ENCODE measurements around the gene DARS1. TPM values are rescaled to one million over a fixed set of nuclear protein-coding genes. Genes with fewer than 3 reads are reported as not detected.

Gene DARS1
- total and polyA plus RNA-seq, 2 donors (not counting 1 experiment from before 2014, with no cell fraction given) = 36.7 to 88.3 TPM

DNA sequence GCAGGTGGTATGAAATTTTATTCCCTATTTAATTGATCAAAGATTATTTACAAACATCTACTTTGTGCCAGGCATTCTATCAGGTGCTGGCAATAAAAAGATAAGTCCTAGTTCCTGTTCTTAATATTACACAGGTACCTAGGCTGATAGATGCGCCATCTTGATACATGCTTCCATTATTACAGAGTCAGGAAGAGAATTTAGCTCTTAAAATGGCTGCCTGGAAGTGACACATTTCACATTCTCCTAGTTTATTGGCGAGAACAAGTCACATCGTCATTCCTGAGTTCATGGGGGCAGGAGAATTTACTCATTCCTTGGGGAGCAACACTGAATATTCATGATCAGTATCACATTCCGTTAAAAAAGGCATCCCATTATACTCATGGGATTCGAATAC, 1.1 kb upstream of the DARS1 start:
- Mint-ChIP-seq H3K27ac (peak overlapping the region; percentile 98), H3K4me3 (peak overlapping the region; percentile 97), H3K27me3 (no peaks in the 10 kb centered on the region), H3K9me3 (ENCODE audit: insufficient read depth) (no peaks in the 10 kb centered on the region), H3K4me1 (peaks cover 38% of the 10 kb centered on the region)
- Histone ChIP-seq H3K9me3 (ENCODE audit: control extremely low read depth in 1 of 3, control insufficient read depth in 2 of 3, insufficient read depth in 1 of 3, low read length in 2 of 3) (no peaks in the 10 kb centered on the region), H3K4me1 (ENCODE audit: control insufficient read depth in 2 of 2, insufficient read depth in 2 of 2, low read length in 2 of 2) (peaks cover 16 to 18% of the 10 kb centered on the region in 2 donors), H2AFZ (ENCODE audit: insufficient read depth, low read depth, low read length, poor library complexity, severe bottlenecking) (peak overlapping the region; percentile 81), H3K27ac (ENCODE audit: low read length in 2 of 2) (peak overlapping the region in 1 of 2 donors; percentile 94), H3K36me3 (replicated peaks in 1 of 2; ENCODE audit: control extremely low read depth in 1 of 2, control insufficient read depth in 1 of 2, extremely low read depth in 1 of 2, insufficient read depth in 2 of 2, low read length in 1 of 2) (no peaks in the 10 kb centered on the region), H3K27me3 (replicated peaks in 1 of 4; ENCODE audit: control extremely low read depth in 1 of 4, control insufficient read depth in 3 of 4, insufficient read depth in 4 of 4, low read length in 3 of 4) (no peaks in the 10 kb centered on the region), H4K20me1 (ENCODE audit: control insufficient read depth, insufficient read depth, low read length, poor library complexity, severe bottlenecking) (no peaks in the 10 kb centered on the region), H3K79me2 (ENCODE audit: control insufficient read depth, insufficient read depth, low read length) (peaks cover 31% of the 10 kb centered on the region), H3K9ac (ENCODE audit: low read length) (no peak overlapping the region), H3K4me2 (replicated peaks; ENCODE audit: low read depth, low read length, poor library complexity, severe bottlenecking) (peak overlapping the region; percentile 86), H3K4me3 (ENCODE audit: control extremely low read depth in 1 of 5, extremely low read depth in 1 of 5, insufficient read depth in 1 of 5, low read depth in 2 of 5, low read length in 4 of 5) (no peak overlapping the region)
- CTCF ChIA-PET = interaction anchor here (1.1 to 4.3 kb wide), 3 partner anchors 11 to 398 kb away, joined by 3 to 32 read pairs (median 15); no protein-coding TSS in a partner anchor
- POLR2A ChIA-PET = interaction anchor here (0.7 to 2.2 kb wide), 2 partner anchors 11 to 127 kb away, joined by 3 to 5 read pairs; no protein-coding TSS in a partner anchor
- WGBS (ENCODE audit: insufficient coverage) = 100% methylated on average over 1 of the region's 5 CpGs
- intact Hi-C loops (cut with micrococcal nuclease) = no loop called here
- DNase-seq (no peak), ATAC-seq (ENCODE audit: low read depth) (no peak)
- TF ChIP-seq EZH2 (IDR thresholded peaks at IDR 0.05; ENCODE audit: borderline replicate concordance, insufficient read depth, low read depth, low read length, poor library complexity, severe bottlenecking) (no peak), CTCF (IDR thresholded peaks at IDR 0.05) (no peak)

- ChIA-PET POLR2A (interaction anchor here (0.7 to 2.2 kb wide), 9 partner anchors 11 to 396 kb away, joined by 3 to 10 read pairs (median 4); no protein-coding TSS in a partner anchor), CTCF (interaction anchor here (1.1 to 4.3 kb wide), 3 partner anchors 12 to 398 kb away, joined by 3 to 32 read pairs (median 15); no protein-coding TSS in a partner anchor)
- TF ChIP-seq EZH2 (IDR thresholded peaks at IDR 0.05; ENCODE audit: borderline replicate concordance, insufficient read depth, low read depth, low read length, poor library complexity, severe bottlenecking) (no peak), CTCF (IDR thresholded peaks at IDR 0.05) (no peak)
- H3K9ac ChIP-seq (ENCODE audit: low read length) = peak overlapping the region; percentile 96
- Mint-ChIP-seq H3K4me3 (peak overlapping the region; percentile 97), H3K27me3 (no peaks in the 10 kb centered on the region), H3K9me3 (ENCODE audit: insufficient read depth) (no peaks in the 10 kb centered on the region), H3K27ac (peak overlapping the region; percentile 98), H3K4me1 (peaks cover 43% of the 10 kb centered on the region)
- H3K4me1 ChIP-seq (ENCODE audit: control insufficient read depth in 2 of 2, insufficient read depth in 2 of 2, low read length in 2 of 2) = peaks cover 22 to 24% of the 10 kb centered on the region in 2 donors
- no peaks in the 10 kb centered on the region for H3K9me3 ChIP-seq (ENCODE audit: control extremely low read depth in 1 of 3, control insufficient read depth in 2 of 3, insufficient read depth in 1 of 3, low read length in 2 of 3)
- H2AFZ ChIP-seq (ENCODE audit: insufficient read depth, low read depth, low read length, poor library complexity, severe bottlenecking) = peak overlapping the region; percentile 81
- H3K79me2 ChIP-seq (ENCODE audit: control insufficient read depth, insufficient read depth, low read length) = peaks cover 31% of the 10 kb centered on the region
- no peaks in the 10 kb centered on the region for H4K20me1 ChIP-seq (ENCODE audit: control insufficient read depth, insufficient read depth, low read length, poor library complexity, severe bottlenecking)
- H3K4me3 ChIP-seq (ENCODE audit: control extremely low read depth in 1 of 5, extremely low read depth in 1 of 5, insufficient read depth in 1 of 5, low read depth in 2 of 5, low read length in 4 of 5) = peak overlapping the region; percentile 75 to 99 (median 93)
- intact Hi-C loops (cut with micrococcal nuclease) = loop anchor here (1.0 to 2.0 kb wide), 6 partner anchors 11 to 393 kb away; no protein-coding TSS in a partner anchor
- no peaks in the 10 kb centered on the region for H3K27me3 ChIP-seq (replicated peaks in 1 of 4; ENCODE audit: control extremely low read depth in 1 of 4, control insufficient read depth in 3 of 4, insufficient read depth in 4 of 4, low read length in 3 of 4)
- DNase-seq (no peak), ATAC-seq (ENCODE audit: low read depth) (peak; percentile 50)
- H3K36me3 ChIP-seq (replicated peaks in 1 of 2; ENCODE audit: control extremely low read depth in 1 of 2, control insufficient read depth in 1 of 2, extremely low read depth in 1 of 2, insufficient read depth in 2 of 2, low read length in 1 of 2) = no peaks in the 10 kb centered on the region
- 22% methylated on average over 16 of the region's 19 CpGs for WGBS (ENCODE audit: insufficient coverage)
- H3K27ac ChIP-seq (ENCODE audit: low read length in 2 of 2) = peak overlapping the region; percentile 94 to 97
- peak overlapping the region; percentile 86 for H3K4me2 ChIP-seq (replicated peaks; ENCODE audit: low read depth, low read length, poor library complexity, severe bottlenecking)
Measured at GRCh38 chr2:135985826-135986393, 484 bp upstream of the DARS1 start.

All from B cell (primary cell).